SK-N-MC (cell line): Measurements from ENCODE around the gene GOLGA6L7.

Experiments used
- EZH2 ChIP-seq: fragments of 200-600 bp; sonication (generic); IDR thresholded peaks from one replicate; pipeline ENCODE4 v1.6.1; 2017; ENCODE audit warnings: antibody characterized with exemption
- POLR2AphosphoS5 ChIP-seq: IDR thresholded peaks from 2 replicates; pipeline ENCODE4 v1.6.1; 2012; ENCODE audit warnings: mild to moderate bottlenecking, low read depth, low read length, borderline replicate concordance

GRCh38 chr15:28889346-28889745, 40.9 kb upstream of the GOLGA6L7 start:
- TF ChIP-seq POLR2AphosphoS5 (no peak), EZH2 (no peak)
